ENCODE results near the gene RPS6KA4. TPM values are rescaled to one million over a fixed set of nuclear protein-coding genes. Genes with fewer than 3 reads are reported as not detected.

RPS6KA4 gene
- polyA plus RNA-seq, 3 donors: 11.1 to 29.4 (median 25.3) TPM

- no peak overlapping the region for H3K27ac ChIP-seq (ENCODE audit: low read depth, low read length)
- 18 to 45% (median 40%) methylated on average over 14 of the region's 14 CpGs for WGBS, 3 donors
Observed at GRCh38 chr11:64378335-64378880, 19.4 kb downstream of the RPS6KA4 start.

GRCh38 chr11:64379160-64379559, 20.2 kb downstream of the RPS6KA4 start:
- H3K27ac ChIP-seq (ENCODE audit: low read depth, low read length): no peak overlapping the region
- 82 to 86% (median 84%) methylated on average over 15 of the region's 15 CpGs for WGBS, 3 donors

GRCh38 chr11:64379817-64380709, 21.1 kb downstream of the RPS6KA4 start:
- 72 to 75% (median 74%) methylated on average over 35 of the region's 35 CpGs for WGBS, 3 donors
- H3K27ac ChIP-seq (ENCODE audit: low read depth, low read length): no peak overlapping the region

GRCh38 chr11:64381350-64381749, 22.4 kb downstream of the RPS6KA4 start:
- no peak overlapping the region for H3K27ac ChIP-seq (ENCODE audit: low read depth, low read length)
- WGBS, 3 donors: 70 to 79% (median 73%) methylated on average over 6 of the region's 6 CpGs

GRCh38 chr11:64382047-64382446, 23.1 kb downstream of the RPS6KA4 start:
- 68 to 85% (median 72%) methylated on average over 6 of the region's 6 CpGs for WGBS, 3 donors
- no peak overlapping the region for H3K27ac ChIP-seq (ENCODE audit: low read depth, low read length)

GRCh38 chr11:64382586-64382985, 23.6 kb downstream of the RPS6KA4 start:
- 63 to 73% (median 66%) methylated on average over 8 of the region's 8 CpGs for WGBS, 3 donors
- no peak overlapping the region for H3K27ac ChIP-seq (ENCODE audit: low read depth, low read length)

GRCh38 chr11:64383580-64383979, 24.6 kb downstream of the RPS6KA4 start:
- H3K27ac ChIP-seq (ENCODE audit: low read depth, low read length): no peak overlapping the region
- WGBS, 3 donors: 43 to 68% (median 47%) methylated on average over 1 to 2 of the region's 2 CpGs

GRCh38 chr11:64384028-64384737, 25.2 kb downstream of the RPS6KA4 start:
- H3K27ac ChIP-seq (ENCODE audit: low read depth, low read length): no peak overlapping the region
- 48 to 74% (median 68%) methylated on average over 16 to 17 of the region's 17 CpGs for WGBS, 3 donors

GRCh38 chr11:64384981-64385944, 26.3 kb downstream of the RPS6KA4 start:
- H3K27ac ChIP-seq (ENCODE audit: low read depth, low read length): no peak overlapping the region
- 42 to 78% (median 51%) methylated on average over 15 of the region's 15 CpGs for WGBS, 3 donors

GRCh38 chr11:64385945-64386704, 27.2 kb downstream of the RPS6KA4 start:
- WGBS, 3 donors: 81 to 86% (median 84%) methylated on average over 11 of the region's 11 CpGs
- no peak overlapping the region for H3K27ac ChIP-seq (ENCODE audit: low read depth, low read length)

GRCh38 chr11:64387916-64388315, 29.0 kb downstream of the RPS6KA4 start:
- no peak overlapping the region for H3K27ac ChIP-seq (ENCODE audit: low read depth, low read length)

GRCh38 chr11:64388894-64389293, 29.9 kb downstream of the RPS6KA4 start:
- H3K27ac ChIP-seq (ENCODE audit: low read depth, low read length): no peak overlapping the region
- 77 to 93% (median 79%) methylated on average over 10 of the region's 10 CpGs for WGBS, 3 donors

- WGBS, 3 donors: 96 to 98% (median 98%) methylated on average over 2 of the region's 2 CpGs
- H3K27ac ChIP-seq (ENCODE audit: low read depth, low read length): no peak overlapping the region
Observed at GRCh38 chr11:64389851-64390250, 30.9 kb downstream of the RPS6KA4 start.

GRCh38 chr11:64390558-64390957, 31.6 kb downstream of the RPS6KA4 start:
- 69 to 89% (median 85%) methylated on average over 3 of the region's 3 CpGs for WGBS, 3 donors
- H3K27ac ChIP-seq (ENCODE audit: low read depth, low read length): no peak overlapping the region

GRCh38 chr11:64391839-64392238, 32.9 kb downstream of the RPS6KA4 start:
- WGBS, 3 donors: 80 to 86% (median 81%) methylated on average over 3 of the region's 3 CpGs

GRCh38 chr11:64395545-64396078, 36.6 kb downstream of the RPS6KA4 start:
- H3K27ac ChIP-seq (ENCODE audit: low read depth, low read length): no peak overlapping the region
- WGBS, 3 donors: 54 to 70% (median 65%) methylated on average over 13 of the region's 13 CpGs

More at GRCh38 chr11:64391839-64392238, 32.9 kb downstream of the RPS6KA4 start:
- no peak overlapping the region for H3K27ac ChIP-seq (ENCODE audit: low read depth, low read length)

GRCh38 chr11:64396079-64396591, 37.2 kb downstream of the RPS6KA4 start:
- 16 to 31% (median 19%) methylated on average over 15 of the region's 15 CpGs for whole genome bisulfite sequencing, 3 donors
- no peak overlapping the region for H3K27ac ChIP-seq (ENCODE audit: low read depth, low read length)
